GM12878 (cell line): ENCODE measurements around the gene AGBL1.

Experiments used
- BMI1 ChIP-seq: fragments of 450-650 bp; IDR thresholded peaks from 2 replicates; pipeline ENCODE4 v1.6.1; 2016; ENCODE audit warnings: mild to moderate bottlenecking, moderate library complexity, borderline replicate concordance
- NRF1 ChIP-seq: conservative IDR thresholded peaks from 2 replicates; pipeline ENCODE4 v1.6.1; 2011; ENCODE audit warnings: mild to moderate bottlenecking, low read depth, low read length, improper control_type of control experiment
- POLR2A ChIP-seq: IDR thresholded peaks from 2 replicates; pipeline ENCODE4 v1.6.1; 2011; ENCODE audit warnings: low read depth, mild to moderate bottlenecking, low read length
- TCF3 ChIP-seq: IDR thresholded peaks from 2 replicates; pipeline ENCODE4 v1.6.1; 2012; ENCODE audit warnings: low read depth, mild to moderate bottlenecking, low read length, borderline replicate concordance; ENCODE audit not compliant: insufficient read depth
- ZNF24 ChIP-seq: fragments of 450-650 bp; IDR thresholded peaks from 2 replicates; pipeline ENCODE4 v1.6.1; 2017; ENCODE audit warnings: antibody characterized with exemption, mild to moderate bottlenecking
- ZSCAN29 ChIP-seq: fragments of 450-650 bp; IDR thresholded peaks from 2 replicates; pipeline ENCODE4 v1.6.1; 2017; ENCODE audit warnings: mild to moderate bottlenecking, moderate library complexity

DNA sequence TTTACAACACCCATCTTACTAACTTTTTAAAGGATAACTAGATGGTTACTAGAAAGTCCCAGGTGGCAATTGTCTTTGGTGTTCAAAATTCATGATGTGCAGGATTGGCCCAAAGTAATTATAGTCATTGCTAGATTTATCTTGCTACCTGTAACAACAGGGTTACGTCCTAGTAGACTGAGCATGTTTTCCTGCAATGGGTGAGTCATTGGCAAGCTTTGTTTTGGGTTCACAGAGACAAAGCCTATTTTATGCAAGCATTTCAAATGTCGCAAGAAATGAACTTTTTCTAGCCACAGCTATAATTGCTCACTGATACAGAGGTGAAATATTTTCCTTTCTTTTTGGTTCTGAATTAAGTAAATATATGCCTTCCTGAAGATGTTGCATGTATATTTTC lies 267.6 kb downstream of the AGBL1 start:
- TF ChIP-seq POLR2A (no peak), BMI1 (no peak), NRF1 (no peak), ZNF24 (no peak), ZSCAN29 (no peak), TCF3 (no peak)
